ENCODE data around the gene IFT122. TPM values are rescaled to one million over a fixed set of nuclear protein-coding genes. Genes with fewer than 3 reads are reported as not detected.
"Not testable (repeated sequence)": the region's sequence is repeated elsewhere in the genome, so short reads cannot be mapped to it uniquely, and the experiment has no call there.

Gene IFT122
- total RNA-seq, 1 donor from 2014 or later: 32.8 TPM

DNA sequence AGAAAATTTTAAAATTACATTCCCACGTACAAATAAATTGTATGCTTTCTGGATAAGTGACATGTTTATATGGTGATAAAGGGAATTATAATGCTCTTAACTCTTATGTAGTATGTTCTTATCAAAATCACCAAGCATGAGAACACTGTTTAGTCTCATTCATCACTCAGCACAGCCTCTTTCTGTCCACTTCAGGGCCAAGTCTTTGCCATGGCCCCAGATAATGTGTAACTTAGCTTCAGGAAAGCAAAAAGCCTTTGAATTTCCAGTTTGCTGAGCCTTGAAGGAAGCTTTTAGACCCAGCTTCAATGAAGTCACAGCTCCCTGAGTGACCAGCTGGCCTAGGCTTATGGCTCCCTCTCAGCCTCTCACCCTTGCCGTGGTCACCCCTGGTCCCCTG, 57.9 kb downstream of the IFT122 start:
- not testable (repeated sequence) for DNase-seq (ENCODE audit: low read depth)

DNA sequence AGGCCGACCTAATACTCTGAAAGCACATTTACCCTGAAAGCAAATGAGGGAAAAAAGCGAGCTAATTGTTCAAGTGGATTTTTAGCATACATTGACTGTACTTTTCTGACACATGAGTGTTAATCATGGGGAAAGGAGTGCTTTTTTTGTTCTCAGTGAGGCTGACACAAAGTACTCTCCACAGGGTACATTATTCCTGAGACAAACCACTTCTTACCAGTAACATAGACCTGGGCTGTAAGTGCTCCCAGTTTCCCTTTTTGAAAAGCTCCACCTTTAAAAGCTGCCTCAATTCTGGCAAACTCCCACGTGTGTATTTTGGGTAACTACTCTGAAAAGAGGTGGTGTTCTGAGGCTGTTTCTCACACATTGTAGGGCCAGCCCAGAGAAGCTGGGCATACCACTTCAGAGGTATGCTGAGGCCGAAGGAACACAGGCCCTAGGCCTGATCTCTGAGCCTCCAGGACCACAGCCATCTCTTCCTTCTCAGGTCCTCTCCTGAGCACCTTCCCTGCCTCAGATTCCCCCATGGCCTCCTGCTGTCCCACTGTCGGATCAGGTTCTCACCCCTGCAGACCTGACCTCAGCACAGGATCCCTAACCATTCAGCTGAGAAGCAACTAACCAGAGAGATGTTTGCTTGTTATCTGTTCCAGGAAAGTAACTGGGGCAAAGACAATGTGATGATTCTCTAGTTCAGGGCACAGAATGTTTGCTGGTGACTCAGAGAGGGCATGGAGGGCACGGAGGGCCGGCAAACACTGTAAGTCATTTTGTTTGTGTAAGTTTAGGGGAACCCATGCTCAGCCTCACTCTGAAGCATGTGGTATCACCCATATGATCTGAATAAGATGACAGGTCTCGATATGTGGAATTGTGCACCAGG, 58.8 kb downstream of the IFT122 start:
- peak; percentile 38 for DNase-seq (ENCODE audit: low read depth)

DNA sequence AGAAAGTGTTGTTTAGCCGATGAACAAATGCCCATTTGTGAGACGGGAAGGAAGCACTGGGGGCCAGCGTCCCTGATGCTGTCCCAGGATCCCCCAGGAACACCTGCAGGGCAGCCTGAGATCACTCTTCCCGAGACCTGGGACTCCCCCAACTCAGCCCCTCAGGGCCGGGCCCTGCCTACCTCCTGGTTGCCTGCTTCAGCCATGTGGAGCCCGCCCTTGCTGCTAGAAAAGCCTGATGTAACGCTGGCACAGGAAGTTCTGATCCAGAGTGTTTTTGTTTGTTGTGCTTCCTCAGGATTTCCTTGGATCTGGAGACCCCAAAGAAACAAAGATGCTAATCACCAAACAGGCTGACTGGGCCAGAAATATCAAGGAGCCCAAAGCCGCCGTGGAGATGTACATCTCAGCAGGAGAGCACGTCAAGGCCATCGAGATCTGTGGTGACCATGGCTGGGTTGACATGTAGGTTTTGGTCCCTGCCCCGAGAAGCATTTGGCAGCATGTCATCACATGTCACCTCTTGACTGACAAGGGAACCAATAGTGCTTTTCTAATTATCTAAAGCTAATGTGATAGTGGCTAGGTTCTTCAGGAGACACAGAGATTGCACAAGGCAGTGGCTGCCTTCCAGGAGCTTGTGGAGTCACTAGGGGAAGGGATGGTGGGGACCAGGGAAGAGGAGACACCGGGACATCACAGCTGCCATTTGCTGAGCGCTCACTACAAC, 59.7 kb downstream of the IFT122 start:
- DNase-seq (ENCODE audit: low read depth): not testable (repeated sequence)

DNA sequence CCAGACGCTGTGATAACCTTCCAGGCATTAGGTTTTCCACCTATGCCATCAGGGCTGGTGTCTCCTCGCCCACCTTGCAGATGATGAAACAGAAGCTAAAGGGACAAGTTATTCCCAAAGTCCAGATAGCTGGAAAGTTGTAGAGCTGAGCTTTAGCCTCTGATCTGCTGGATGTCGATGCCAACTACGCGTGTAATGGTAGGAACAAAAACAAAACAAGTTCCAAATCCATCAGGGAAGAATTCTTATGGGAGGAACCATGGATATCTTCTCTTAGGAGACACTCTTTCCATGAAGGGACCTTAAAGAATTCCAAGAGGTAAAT, 60.3 kb downstream of the IFT122 start:
- DNase-seq (ENCODE audit: low read depth): no peak

DNA sequence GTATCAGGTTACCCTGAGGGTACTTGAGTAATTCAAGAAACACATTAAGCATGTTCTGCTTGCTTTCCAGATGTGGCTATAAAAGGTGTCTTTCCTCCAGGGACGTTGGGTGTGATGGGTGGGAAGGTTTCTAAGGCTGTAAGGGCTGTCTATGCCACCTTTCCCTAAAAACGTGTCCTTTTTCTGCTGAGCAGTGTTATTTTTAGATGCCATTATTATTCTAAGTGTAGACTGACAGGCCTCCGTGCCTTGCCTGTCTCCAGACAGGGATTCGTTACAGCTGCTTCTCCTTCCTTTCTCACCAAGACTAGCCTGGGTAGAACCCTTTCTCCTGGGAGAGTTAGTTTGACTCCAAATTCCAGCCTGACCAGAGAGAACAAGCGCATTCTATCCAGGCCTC, 61.6 kb downstream of the IFT122 start:
- DNase-seq (ENCODE audit: low read depth): no peak

DNA sequence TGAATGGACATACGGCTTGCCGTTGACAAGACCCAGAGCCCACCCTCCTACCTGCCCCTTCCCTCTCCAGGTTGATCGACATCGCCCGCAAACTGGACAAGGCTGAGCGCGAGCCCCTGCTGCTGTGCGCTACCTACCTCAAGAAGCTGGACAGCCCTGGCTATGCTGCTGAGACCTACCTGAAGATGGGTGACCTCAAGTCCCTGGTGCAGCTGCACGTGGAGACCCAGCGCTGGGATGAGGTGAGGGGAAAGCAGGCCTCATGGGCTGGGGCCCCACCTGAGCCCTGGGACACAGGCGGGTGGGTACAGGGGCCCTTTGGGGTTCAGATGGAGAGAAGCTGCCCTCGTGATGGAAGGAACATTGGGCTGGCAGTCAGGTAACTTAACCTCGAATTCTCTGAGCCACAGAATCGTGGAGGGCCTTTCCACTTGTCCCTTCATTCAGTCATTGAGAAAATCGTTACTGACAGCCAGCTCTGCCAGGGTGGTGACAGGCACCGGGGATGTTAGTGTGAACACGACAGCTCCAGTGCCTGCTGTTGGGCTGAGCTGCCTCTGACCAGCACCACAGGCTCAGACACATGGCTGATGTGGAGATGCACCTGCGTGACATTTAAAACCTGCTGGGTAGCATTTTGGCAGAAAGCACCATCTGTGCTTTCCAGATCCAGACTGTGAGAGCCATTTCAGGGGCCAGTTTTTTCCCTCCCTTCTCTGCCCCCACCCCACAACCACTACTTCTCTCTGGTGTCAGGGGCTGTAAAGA, 62.8 kb downstream of the IFT122 start:
- no peak for DNase-seq (ENCODE audit: low read depth)

DNA sequence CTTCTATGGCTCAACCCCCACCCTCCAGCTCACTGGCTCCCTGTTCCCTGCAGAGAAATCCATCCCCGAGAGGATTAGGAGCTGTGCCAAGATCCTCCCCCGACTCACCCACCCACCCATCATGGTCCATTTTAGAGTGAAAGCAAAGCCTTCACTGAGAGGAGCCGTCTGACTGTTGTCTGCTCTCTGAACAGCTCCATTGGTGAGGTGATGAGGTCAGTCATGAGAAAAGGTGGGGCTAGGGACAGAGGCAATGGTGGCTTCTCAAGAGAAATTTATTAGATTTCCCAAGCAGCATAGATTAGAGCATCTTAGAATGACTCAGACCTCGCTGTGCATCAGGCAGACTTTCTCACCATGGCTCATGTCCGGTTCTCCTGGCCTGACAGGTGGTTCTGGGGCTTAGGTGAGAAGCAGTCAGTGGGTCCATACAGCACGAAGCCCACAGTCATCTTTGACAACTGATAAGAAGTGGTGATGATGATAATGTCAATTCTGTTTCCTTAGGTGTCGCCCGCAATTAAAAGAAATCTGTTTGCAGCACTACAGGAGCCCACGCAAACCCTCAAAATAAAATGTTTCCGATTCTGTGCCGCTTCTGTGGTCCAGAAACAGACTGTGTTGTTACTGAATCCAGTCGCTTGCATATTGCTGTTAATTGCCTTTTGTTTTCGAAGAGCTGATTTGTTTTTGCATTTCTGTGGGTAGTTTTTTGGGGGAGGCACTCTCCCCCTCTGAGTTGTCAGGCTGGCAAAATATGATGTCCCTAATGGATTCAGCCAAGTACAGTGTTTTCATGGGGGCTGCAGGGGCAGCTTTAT, 63.7 kb downstream of the IFT122 start:
- DNase-seq (ENCODE audit: low read depth): no peak

DNA sequence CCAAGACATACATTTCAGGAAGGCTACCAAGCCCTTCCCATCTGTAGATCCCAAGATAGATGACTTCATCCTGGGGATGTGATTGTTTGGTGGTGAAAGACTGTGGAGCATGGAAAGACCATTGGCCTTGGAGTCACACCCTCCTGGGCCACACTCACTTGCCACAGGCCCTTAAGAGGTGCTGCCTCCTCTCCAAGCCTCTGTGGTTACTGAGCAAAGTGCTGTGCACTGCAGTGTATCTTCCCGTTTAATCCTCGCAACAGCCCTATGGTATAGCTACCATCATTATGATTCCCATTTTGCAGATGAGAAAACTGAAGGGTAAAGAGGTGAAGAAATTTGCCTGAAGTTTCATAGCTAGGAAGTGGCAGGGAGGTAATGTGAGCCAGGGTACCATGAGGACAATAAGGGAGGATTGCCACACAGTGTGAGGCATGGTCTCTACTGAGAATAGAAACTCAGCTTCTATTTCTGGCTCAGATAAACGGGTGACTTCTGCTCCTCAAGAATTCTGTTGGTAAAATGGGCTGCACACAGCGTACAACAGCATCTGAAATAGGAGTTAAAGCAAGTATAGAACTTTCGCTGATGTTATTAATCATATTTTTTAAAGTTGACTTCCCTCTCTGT, 64.6 kb downstream of the IFT122 start:
- no peak for DNase-seq (ENCODE audit: low read depth)

DNA sequence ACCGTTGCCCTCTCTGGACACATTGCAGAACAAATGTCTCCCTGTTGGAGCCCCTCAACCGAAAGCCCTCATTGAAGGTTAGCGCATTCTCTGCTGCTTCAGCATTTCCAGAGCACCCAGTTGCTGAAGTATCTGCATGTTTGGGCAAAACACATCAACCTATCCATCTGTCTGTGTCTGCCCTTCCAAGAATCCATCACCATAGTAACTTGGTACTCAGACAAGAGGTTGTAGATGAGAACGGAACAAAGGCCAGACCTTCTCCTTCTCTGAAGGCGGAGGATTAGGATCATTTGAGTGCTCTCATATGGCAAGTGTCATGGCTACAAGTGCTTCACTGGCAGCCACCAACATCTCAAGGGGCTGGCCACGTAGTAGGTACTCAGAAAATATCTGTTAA, 65.3 kb downstream of the IFT122 start:
- no peak for DNase-seq (ENCODE audit: low read depth)

DNA sequence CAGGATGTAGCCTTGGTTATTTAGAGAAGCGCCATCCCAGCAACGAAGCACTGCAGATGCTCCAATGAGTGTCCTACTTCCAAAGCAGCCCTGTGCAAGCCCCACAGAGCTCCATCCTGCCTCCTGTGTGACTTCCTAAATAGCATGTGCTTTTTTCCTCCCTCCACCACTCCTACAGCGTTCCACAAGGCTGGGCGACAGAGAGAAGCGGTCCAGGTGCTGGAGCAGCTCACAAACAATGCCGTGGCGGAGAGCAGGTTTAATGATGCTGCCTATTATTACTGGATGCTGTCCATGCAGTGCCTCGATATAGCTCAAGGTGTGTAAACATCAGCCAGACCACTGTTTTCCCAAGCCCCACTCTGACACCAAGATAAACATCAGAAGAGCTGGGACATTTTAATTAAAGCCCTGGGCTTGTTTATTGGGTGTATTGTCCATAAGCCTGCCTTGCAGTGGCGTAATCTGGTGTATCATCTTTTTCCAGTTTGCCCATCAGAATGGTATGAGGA, 66.3 kb downstream of the IFT122 start:
- no peak for DNase-seq (ENCODE audit: low read depth)

DNA sequence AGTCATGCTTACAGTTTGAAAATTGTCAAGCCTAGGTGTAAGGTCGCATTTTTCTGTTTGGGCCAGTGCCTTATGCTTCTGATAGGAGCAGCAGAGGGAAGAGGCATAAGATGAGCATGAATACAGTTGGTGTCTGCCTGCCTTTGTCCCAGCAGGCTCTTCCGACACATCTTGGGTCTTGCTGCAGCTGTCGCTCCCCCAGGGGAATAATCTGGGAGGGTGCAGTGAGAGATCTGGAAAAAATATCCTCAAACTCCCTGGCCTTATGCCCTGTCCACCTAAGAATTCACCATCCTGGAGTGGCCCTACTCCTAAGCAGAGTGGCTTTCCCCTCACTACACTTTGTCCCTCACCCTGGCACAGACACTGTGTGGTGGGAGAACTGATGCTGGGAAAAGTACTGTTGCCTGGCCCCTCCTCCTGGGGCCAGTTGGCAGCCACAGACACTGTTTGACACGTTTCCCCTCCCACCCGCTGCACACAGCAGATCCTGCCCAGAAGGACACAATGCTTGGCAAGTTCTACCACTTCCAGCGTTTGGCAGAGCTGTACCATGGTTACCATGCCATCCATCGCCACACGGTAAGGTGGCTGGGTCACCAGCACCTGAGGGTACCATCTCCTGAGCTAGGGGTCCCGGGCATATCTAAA, 67.3 kb downstream of the IFT122 start:
- DNase-seq (ENCODE audit: low read depth): no peak

DNA sequence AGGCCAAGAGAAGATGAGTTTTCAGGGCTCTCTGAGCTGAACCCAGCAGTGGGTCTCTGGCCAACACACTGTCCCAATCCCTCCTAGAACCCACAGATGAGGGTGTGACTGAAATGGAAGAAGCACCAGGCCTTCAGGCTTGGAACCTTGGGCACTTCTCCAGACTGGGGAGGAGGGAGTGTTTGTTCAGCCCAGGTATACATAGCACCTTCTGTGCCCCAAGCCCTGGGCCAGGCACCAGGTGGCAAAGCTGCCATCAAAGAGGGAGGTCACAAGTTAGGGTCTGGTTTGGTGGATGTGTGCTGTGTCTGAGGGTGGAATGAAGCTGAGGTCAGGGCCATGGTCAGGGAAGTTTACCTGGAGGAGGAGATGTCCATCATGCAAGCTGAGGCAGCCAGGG, 72.6 kb downstream of the IFT122 start:
- DNase-seq (ENCODE audit: low read depth): no peak

DNA sequence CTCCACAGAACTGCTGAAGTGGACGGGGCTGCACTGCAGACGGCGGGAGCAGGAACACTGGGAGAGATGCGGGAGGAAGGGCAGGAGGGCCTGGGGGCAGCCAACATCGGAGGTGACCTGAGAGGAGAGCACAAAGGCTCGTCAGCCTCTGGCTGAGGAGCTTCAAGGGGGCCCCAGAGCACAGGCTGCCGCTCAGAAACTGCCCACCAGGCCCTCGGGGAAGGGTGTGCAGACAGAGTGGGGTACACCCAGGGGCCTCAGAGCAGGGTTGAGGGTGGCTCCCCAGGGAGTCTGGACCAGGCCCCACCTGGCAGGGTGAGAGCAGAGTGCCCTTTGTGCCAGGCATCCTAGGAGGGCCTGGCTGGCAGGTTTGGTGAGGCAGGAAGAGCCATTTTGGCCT, 73.7 kb downstream of the IFT122 start:
- DNase-seq (ENCODE audit: low read depth): no peak

DNA sequence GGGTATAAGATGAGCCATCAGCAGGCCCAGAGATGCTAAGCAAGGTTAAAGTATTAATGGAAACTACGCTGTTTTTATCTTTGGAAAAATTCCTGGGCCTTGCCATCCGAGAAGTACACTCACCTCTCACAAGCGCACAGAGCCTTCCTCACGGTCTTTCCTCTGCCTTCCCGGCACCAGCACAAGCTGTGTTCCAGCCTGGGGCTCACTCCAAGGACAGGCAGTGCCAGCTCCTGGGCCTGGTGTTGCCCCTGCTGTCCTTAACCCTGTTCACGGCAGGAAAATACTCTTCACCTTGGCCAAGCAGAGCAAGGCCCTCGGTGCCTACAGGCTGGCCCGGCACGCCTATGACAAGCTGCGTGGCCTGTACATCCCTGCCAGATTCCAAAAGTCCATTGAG, 74.1 kb downstream of the IFT122 start:
- no peak for DNase-seq (ENCODE audit: low read depth)

DNA sequence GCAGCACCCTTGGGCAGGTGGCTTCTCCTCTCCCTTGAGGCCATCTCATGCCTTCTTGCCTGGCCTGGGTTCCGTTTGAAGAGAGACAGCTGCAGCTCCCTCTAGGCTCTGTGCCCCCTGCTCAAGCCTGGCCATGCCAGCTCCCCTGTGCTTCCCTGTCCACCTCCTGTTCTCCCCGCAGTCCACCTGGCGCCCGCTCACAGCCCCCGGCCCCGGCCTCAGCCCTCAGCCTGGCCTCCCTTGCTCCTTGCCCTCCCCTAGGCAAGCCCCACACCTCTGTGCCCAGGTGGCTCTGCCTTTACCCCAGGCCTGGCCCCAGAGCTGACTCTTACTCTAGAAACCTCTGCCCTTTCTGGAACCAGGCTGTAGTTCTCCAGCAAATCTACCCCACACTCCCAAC, 74.5 kb downstream of the IFT122 start:
- DNase-seq (ENCODE audit: low read depth): no peak

DNA sequence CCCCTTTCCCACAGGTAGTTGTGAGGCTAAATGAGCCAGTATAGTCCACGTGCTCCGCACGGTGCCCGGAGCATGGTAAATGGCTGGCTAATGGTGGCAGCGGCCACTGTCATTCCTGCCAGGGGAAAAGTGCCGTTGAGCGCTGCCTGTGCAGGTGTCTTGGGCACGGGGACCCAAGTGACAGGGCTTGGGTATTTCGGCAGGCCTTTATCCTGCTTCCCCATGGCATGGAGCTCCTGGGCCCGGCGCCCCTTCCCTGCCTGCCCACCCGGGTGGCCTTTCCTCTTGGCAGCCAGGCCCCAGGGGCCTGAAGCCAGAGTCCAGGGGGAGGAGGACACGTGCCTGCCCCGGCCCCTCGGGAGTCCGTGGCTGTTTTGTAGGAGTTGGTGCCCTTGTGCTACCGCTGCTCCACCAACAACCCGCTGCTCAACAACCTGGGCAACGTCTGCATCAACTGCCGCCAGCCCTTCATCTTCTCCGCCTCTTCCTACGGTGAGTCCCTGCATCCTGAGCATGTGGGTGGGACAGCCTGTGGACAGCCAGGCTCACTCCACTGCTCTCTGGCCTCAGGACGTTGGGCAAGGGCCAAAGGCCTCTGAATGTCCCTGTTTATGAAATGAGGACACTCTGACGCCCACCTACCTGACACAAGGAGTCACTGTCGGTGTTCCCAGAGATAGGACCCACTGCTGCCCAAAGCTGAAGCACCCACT, 75.2 kb downstream of the IFT122 start:
- not testable (repeated sequence) for DNase-seq (ENCODE audit: low read depth)

DNA sequence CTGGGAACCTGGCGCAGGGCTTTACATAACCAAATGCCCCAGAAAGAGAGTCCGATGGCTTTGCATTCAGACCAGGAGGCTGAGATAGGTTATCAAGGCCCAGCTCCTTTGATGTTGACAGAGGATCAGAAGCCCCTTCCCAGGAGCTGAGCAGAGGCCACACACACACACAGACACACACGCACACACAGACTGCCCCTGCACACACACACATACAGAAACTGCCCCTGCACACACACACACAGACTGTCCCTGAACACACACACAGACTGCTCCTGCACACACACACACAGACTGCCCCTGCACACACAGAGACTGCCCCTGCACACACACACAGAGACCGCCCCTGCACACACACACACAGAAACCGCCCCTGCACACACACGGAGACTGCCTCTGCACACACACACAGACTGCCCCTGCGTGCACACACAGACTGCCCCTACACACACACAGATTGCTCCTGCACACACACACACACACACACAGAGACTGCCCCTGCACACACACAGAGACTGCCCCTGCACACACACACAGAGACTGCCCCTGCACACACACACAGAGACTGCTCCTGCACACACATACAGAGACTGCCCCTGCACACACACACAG, 75.9 kb downstream of the IFT122 start:
- DNase-seq (ENCODE audit: low read depth): not testable (repeated sequence)

DNA sequence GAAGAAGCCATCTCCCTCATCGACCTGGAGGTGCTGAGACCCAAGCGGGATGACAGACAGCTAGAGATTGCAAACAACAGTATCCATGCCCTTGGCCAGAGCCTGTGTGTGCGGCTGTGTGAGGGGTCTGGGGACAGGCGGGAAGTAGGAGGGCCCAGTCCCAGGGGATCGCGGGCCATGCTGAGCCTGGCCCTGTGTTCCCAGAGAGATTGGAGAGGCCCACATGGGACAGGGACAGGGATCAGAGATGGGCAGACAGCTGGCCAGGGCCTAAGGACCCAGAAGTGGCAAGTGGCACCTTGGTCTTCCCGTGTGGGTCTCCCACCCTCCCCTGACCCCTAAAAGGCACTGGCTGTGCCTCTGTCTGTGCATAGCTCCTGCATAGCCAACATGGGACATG, 77.5 kb downstream of the IFT122 start:
- DNase-seq (ENCODE audit: low read depth): no peak

DNA sequence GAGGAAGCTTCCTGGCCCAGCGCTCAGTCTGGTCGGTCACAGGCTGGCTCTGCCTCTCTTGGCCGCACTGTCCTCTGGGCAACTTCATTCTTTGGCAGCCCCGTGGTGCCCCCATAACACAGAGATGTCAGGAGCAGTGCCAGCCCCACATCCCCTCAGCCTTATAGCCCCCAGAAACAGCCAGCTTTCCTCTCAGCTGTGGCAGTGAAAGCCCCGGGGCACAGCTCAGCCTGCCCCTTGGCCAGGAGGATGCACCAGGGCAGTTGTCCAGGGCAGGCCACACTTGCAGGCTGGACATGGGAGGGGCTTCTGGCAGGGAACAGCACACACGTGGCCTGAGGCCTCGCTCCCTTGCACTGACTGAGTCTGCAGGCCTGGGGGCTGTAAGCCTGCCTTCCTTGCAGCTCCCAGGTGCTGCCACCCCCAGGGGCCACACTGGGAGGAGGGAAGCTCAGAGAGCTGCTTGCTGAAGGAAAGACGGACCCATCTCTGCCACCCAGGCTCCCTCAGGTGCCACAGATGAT, 78.1 kb downstream of the IFT122 start:
- DNase-seq (ENCODE audit: low read depth): no peak
